ENCODE results near the gene B4GAT1. TPM values are rescaled to one million over a fixed set of nuclear protein-coding genes. Genes with fewer than 3 reads are reported as not detected.
"Not testable (repeated sequence)": the region's sequence is repeated elsewhere in the genome, so short reads cannot be mapped to it uniquely, and the experiment has no call there.

The B4GAT1 gene
- total RNA-seq, 1 donor from 2014 or later, result 52.9 TPM

GRCh38 chr11:66322732-66323427, 24.5 kb downstream of the B4GAT1 start:
- Histone ChIP-seq H3K4me1 (peaks cover 51% of the 10 kb centered on the region), H3K27ac (replicated peaks) (peak overlapping the region; percentile 53), H3K27me3 (ENCODE audit: low read depth) (no peaks in the 10 kb centered on the region), H3K36me3 (no peaks in the 10 kb centered on the region), H3K9me3 (replicated peaks) (no peaks in the 10 kb centered on the region), H3K4me3 (no peak overlapping the region)
- no peak for TF ChIP-seq CTCF (IDR thresholded peaks at IDR 0.05; ENCODE audit: borderline replicate concordance)
- intact Hi-C loops (cut with micrococcal nuclease), result no loop called here
- peak; percentile 75 for DNase-seq

GRCh38 chr11:66321606-66322005, 25.8 kb downstream of the B4GAT1 start:
- H3K4me1 ChIP-seq, result peaks cover 51% of the 10 kb centered on the region
- no peaks in the 10 kb centered on the region for H3K9me3 ChIP-seq (replicated peaks)
- intact Hi-C loops (cut with micrococcal nuclease), result no loop called here
- no peak overlapping the region for H3K4me3 ChIP-seq
- no peak for TF ChIP-seq CTCF (IDR thresholded peaks at IDR 0.05; ENCODE audit: borderline replicate concordance)
- DNase-seq, result no peak
- H3K36me3 ChIP-seq, result no peaks in the 10 kb centered on the region
- no peaks in the 10 kb centered on the region for H3K27me3 ChIP-seq (ENCODE audit: low read depth)
- H3K27ac ChIP-seq (replicated peaks), result peak overlapping the region; percentile 53

GRCh38 chr11:66320748-66321147, 26.7 kb downstream of the B4GAT1 start:
- DNase-seq; H3K9me3 ChIP-seq (replicated peaks); H3K36me3 ChIP-seq; intact Hi-C loops (cut with micrococcal nuclease); H3K4me3 ChIP-seq; H3K27ac ChIP-seq (replicated peaks); H3K27me3 ChIP-seq (ENCODE audit: low read depth): not testable (repeated sequence)
- H3K4me1 ChIP-seq, result peaks cover 49% of the 10 kb centered on the region

- intact Hi-C loops (cut with micrococcal nuclease); H3K27me3 ChIP-seq (ENCODE audit: low read depth): not testable (repeated sequence)
Observed at GRCh38 chr11:66320289-66320688, 27.1 kb downstream of the B4GAT1 start.

GRCh38 chr11:66318600-66318970, 28.8 kb downstream of the B4GAT1 start:
- no peak overlapping the region for H3K4me3 ChIP-seq
- intact Hi-C loops (cut with micrococcal nuclease), result no loop called here
- no peak for DNase-seq
- peaks cover 57% of the 10 kb centered on the region for H3K4me1 ChIP-seq
- no peaks in the 10 kb centered on the region for H3K9me3 ChIP-seq (replicated peaks)
- peak overlapping the region; percentile 92 for H3K27ac ChIP-seq (replicated peaks)
- no peak for TF ChIP-seq CTCF (IDR thresholded peaks at IDR 0.05; ENCODE audit: borderline replicate concordance)
- no peaks in the 10 kb centered on the region for H3K27me3 ChIP-seq (ENCODE audit: low read depth)
- no peaks in the 10 kb centered on the region for H3K36me3 ChIP-seq

More at GRCh38 chr11:66320289-66320688, 27.1 kb downstream of the B4GAT1 start:
- not testable (repeated sequence) for H3K4me3 ChIP-seq; H3K9me3 ChIP-seq (replicated peaks); H3K36me3 ChIP-seq; H3K27ac ChIP-seq (replicated peaks); DNase-seq
- peaks cover 45% of the 10 kb centered on the region for H3K4me1 ChIP-seq

GRCh38 chr11:66317723-66318599, 29.5 kb downstream of the B4GAT1 start:
- TF ChIP-seq CTCF (IDR thresholded peaks at IDR 0.05; ENCODE audit: borderline replicate concordance), result no peak

More at GRCh38 chr11:66317723-66318599, 29.5 kb downstream of the B4GAT1 start:
- Histone ChIP-seq H3K9me3 (replicated peaks) (no peaks in the 10 kb centered on the region), H3K36me3 (no peaks in the 10 kb centered on the region), H3K4me3 (peak overlapping the region; percentile 73), H3K27me3 (ENCODE audit: low read depth) (no peaks in the 10 kb centered on the region), H3K27ac (replicated peaks) (peak overlapping the region; percentile 92), H3K4me1 (peaks cover 63% of the 10 kb centered on the region)
- intact Hi-C loops (cut with micrococcal nuclease), result no loop called here
- peak; percentile 60 for DNase-seq

All from left ventricle myocardium inferior (tissue), 1 donor.